Liver (tissue), 3 donors: Measurements from ENCODE around the gene ADAMTS14.

Experiments
- CTCF ChIP-seq: fragments of 150-350 bp; IDR thresholded peaks from 2 replicates; pipeline ENCODE4 v1.5.1; 2017; ENCODE audit warnings: improper control_type of control experiment, low read depth, low read length; ENCODE audit not compliant: missing input control
- RAD21 ChIP-seq, 2 donors: IDR thresholded peaks; 2 replicates each; pipeline ENCODE4 v1.6.1; 2016; ENCODE audit warnings: antibody characterized with exemption in 2 of 2, mild to moderate bottlenecking in 2 of 2
- TAF1 ChIP-seq: conservative IDR thresholded peaks from 2 replicates; pipeline ENCODE4 v1.6.1; 2016; ENCODE audit warnings: antibody characterized with exemption, mild to moderate bottlenecking
- donor health status: healthy.
- donor health status: healthy.

GRCh38 chr10:70729763-70730357, 57.6 kb downstream of the ADAMTS14 start:
- TF ChIP-seq RAD21 (IDR thresholded peaks at IDR 0.05) (no peak), CTCF (no peak), TAF1 (no peak)
